DOHH2 (cell line): ENCODE results near the gene IFI27L1.

Source experiments
- H3F3A ChIP-seq: fragments of 200-600 bp; sonication (generic), shearing (Covaris generic); 2 replicates; pipeline ENCODE4 v1.6.0; 2016; ENCODE audit warnings: antibody characterized with exemption, mild to moderate bottlenecking; ENCODE audit not compliant: control insufficient read depth, insufficient read depth
- H3K27ac ChIP-seq: fragments of 200-600 bp; sonication (generic); 2 replicates; pipeline ENCODE4 v1.5.1; 2014; ENCODE audit warnings: low read depth, mild to moderate bottlenecking, low read length, moderate library complexity
- H3K27me3 ChIP-seq: fragments of 200-600 bp; sonication (generic); 2 replicates; pipeline ENCODE4 v1.6.1; 2014; ENCODE audit warnings: mild to moderate bottlenecking, low read length, mixed read lengths; ENCODE audit not compliant: control insufficient read depth
- H3K36me3 ChIP-seq: fragments of 200-600 bp; sonication (generic); 2 replicates; pipeline ENCODE4 v1.6.1; 2014; ENCODE audit warnings: mild to moderate bottlenecking, low read length, moderate library complexity, mixed read lengths; ENCODE audit not compliant: control insufficient read depth
- H3K4me1 ChIP-seq: fragments of 200-600 bp; sonication (generic); 2 replicates; pipeline ENCODE4 v1.6.1; 2014; ENCODE audit warnings: mild to moderate bottlenecking, low read length, mixed read lengths; ENCODE audit not compliant: control insufficient read depth
- H3K4me2 ChIP-seq: fragments of 200-600 bp; sonication (generic); 2 replicates; pipeline ENCODE4 v1.6.0; 2014; ENCODE audit warnings: mild to moderate bottlenecking, low read length, moderate library complexity
- H3K4me3 ChIP-seq: fragments of 200-600 bp; sonication (generic); 2 replicates; pipeline ENCODE4 v1.5.1; 2014; ENCODE audit warnings: mild to moderate bottlenecking, low read length, mixed read lengths
- H3K79me2 ChIP-seq: fragments of 200-600 bp; sonication (generic); 2 replicates; pipeline ENCODE4 v1.6.1; 2014; ENCODE audit warnings: mild to moderate bottlenecking, low read length, mixed read lengths; ENCODE audit not compliant: control insufficient read depth
- H3K9me2 ChIP-seq: fragments of 200-600 bp; sonication (generic); replicated peaks from 2 replicates; pipeline ENCODE4 v1.6.1; 2014; ENCODE audit warnings: mild to moderate bottlenecking, low read length, mixed read lengths; ENCODE audit not compliant: control insufficient read depth
- H3K9me3 ChIP-seq: fragments of 200-600 bp; sonication (generic); 2 replicates; pipeline ENCODE4 v1.6.1; 2014; ENCODE audit warnings: antibody characterized with exemption, low read length, mixed read lengths; ENCODE audit not compliant: control insufficient read depth, insufficient read depth
- H4K20me1 ChIP-seq: fragments of 200-600 bp; sonication (generic); 2 replicates; pipeline ENCODE4 v1.6.0; 2014; ENCODE audit warnings: low read depth, mild to moderate bottlenecking, antibody characterized with exemption, low read length, moderate library complexity; ENCODE audit not compliant: control insufficient read depth, insufficient read depth
- CTCF ChIP-seq: fragments of 200-600 bp; sonication (generic); IDR thresholded peaks from one replicate; pipeline ENCODE4 v1.5.1; 2014; ENCODE audit warnings: antibody characterized with exemption, mild to moderate bottlenecking, low read depth, low read length; ENCODE audit not compliant: poor library complexity, severe bottlenecking
- EZH2phosphoT487 ChIP-seq: fragments of 200-600 bp; sonication (generic); IDR thresholded peaks from 2 replicates; pipeline ENCODE4 v1.6.1; 2017; ENCODE audit warnings: borderline replicate concordance, mild to moderate bottlenecking, antibody characterized with exemption, low read length, moderate library complexity, mixed read lengths

The IFI27L1 gene

GRCh38 chr14:94120667-94121340 is 39.7 kb downstream of the IFI27L1 start:
- peaks cover 10% of the 10 kb centered on the region for H3K27me3 ChIP-seq
- H3K9me2 ChIP-seq = no peaks in the 10 kb centered on the region
- no peaks in the 10 kb centered on the region for H3K4me1 ChIP-seq
- no peaks in the 10 kb centered on the region for H4K20me1 ChIP-seq
- H3K27ac ChIP-seq = no peak overlapping the region
- H3K79me2 ChIP-seq = no peaks in the 10 kb centered on the region
- no peak overlapping the region for H3K4me3 ChIP-seq
- H3K4me2 ChIP-seq = no peak overlapping the region
- H3F3A ChIP-seq = no peaks in the 10 kb centered on the region
- peaks cover 6% of the 10 kb centered on the region for H3K9me3 ChIP-seq
- no peak for TF ChIP-seq EZH2phosphoT487
- TF ChIP-seq CTCF = no peak
- no peaks in the 10 kb centered on the region for H3K36me3 ChIP-seq

GRCh38 chr14:94121485-94121884 is 40.4 kb downstream of the IFI27L1 start:
- Histone ChIP-seq H3K4me3 (no peak overlapping the region), H3K4me2 (no peak overlapping the region), H3K79me2 (no peaks in the 10 kb centered on the region), H3K36me3 (no peaks in the 10 kb centered on the region), H4K20me1 (no peaks in the 10 kb centered on the region), H3K9me3 (peaks cover 6% of the 10 kb centered on the region), H3F3A (no peaks in the 10 kb centered on the region), H3K4me1 (no peaks in the 10 kb centered on the region), H3K27ac (no peak overlapping the region), H3K27me3 (peaks cover 10% of the 10 kb centered on the region), H3K9me2 (no peaks in the 10 kb centered on the region)
- no peak for TF ChIP-seq CTCF
- TF ChIP-seq EZH2phosphoT487 = no peak

- TF ChIP-seq CTCF (no peak), EZH2phosphoT487 (no peak)
- Histone ChIP-seq H3K36me3 (no peaks in the 10 kb centered on the region), H3K9me2 (no peaks in the 10 kb centered on the region), H4K20me1 (no peaks in the 10 kb centered on the region), H3K79me2 (no peaks in the 10 kb centered on the region), H3K27ac (no peak overlapping the region), H3K4me2 (no peak overlapping the region), H3K27me3 (peaks cover 10% of the 10 kb centered on the region; the same call in 1 of the 2 replicates), H3K4me3 (no peak overlapping the region), H3K4me1 (no peaks in the 10 kb centered on the region), H3K9me3 (peaks cover 6% of the 10 kb centered on the region), H3F3A (no peaks in the 10 kb centered on the region)
These were observed 41.3 kb downstream of the IFI27L1 start for GRCh38 chr14:94122438-94122837.
